Sigmoid colon (tissue), 7 donors: ENCODE data around the gene OMP. TPM values are rescaled to one million over a fixed set of nuclear protein-coding genes. Genes with fewer than 3 reads are reported as not detected.

Experiments used
- DNase-seq: peaks from one replicate; pipeline ENCODE4 v3.0.0-alpha.2; 2019
- H3K27ac ChIP-seq, 4 donors: fragments of 200-600 bp; sonication (generic); one replicate each; pipeline ENCODE4 v1.5.1; 2016 to 2019; ENCODE audit warnings: mild to moderate bottlenecking in 1 of 4
- H3K27me3 ChIP-seq, 3 donors: fragments of 200-600 bp; sonication (generic); one replicate each; pipeline ENCODE4 v1.5.1; 2019; ENCODE audit warnings: mild to moderate bottlenecking in 1 of 3
- H3K36me3 ChIP-seq, 4 donors: fragments of 200-600 bp; sonication (generic); one replicate each; pipeline ENCODE4 v1.5.1; 2016 to 2019
- H3K4me1 ChIP-seq, 4 donors: fragments of 200-600 bp; sonication (generic); one replicate each; pipeline ENCODE4 v1.5.1; 2017 to 2019
- H3K4me3 ChIP-seq, 4 donors: fragments of 200-600 bp; sonication (generic); one replicate each; pipeline ENCODE4 v1.5.1; 2017 to 2019; ENCODE audit warnings: mild to moderate bottlenecking in 2 of 4, moderate library complexity in 1 of 4
- H3K9me3 ChIP-seq, 4 donors: fragments of 200-600 bp in 3 of 4; sonication (generic) in 3 of 4; one replicate each; pipeline versions ENCODE4 v1.5.1 to v1.6.1; 2013 to 2019
- CTCF ChIP-seq, 4 experiments: fragments of 450-650 bp in 3 of 4; fragments of 200-600 bp in 1 of 4; IDR thresholded peaks; one replicate each; pipeline ENCODE4 v1.5.1; 2016 to 2019; ENCODE audit warnings: antibody characterized with exemption in 4 of 4, mild to moderate bottlenecking in 3 of 4, moderate library complexity in 2 of 4
- EP300 ChIP-seq, 4 donors: sonication (generic); formaldehyde crosslinking; IDR thresholded peaks; one replicate each; pipeline ENCODE4 v1.6.1; 2017; ENCODE audit warnings: antibody characterized with exemption in 4 of 4
- POLR2A ChIP-seq, 2 donors: fragments of 450-650 bp; IDR thresholded peaks; one replicate each; pipeline ENCODE4 v1.6.1; 2016; ENCODE audit warnings: antibody characterized with exemption in 2 of 2, mild to moderate bottlenecking in 2 of 2, moderate library complexity in 2 of 2
- POLR2AphosphoS5 ChIP-seq, 4 donors: sonication (generic); formaldehyde crosslinking; IDR thresholded peaks; one replicate each; pipeline ENCODE4 v1.6.1; 2017; ENCODE audit warnings: antibody characterized with exemption in 4 of 4
- WGBS, 2 donors: extraction: QIAGEN DNeasy Blood & Tissue Kit; methylation state at CpG; one replicate each; pipeline ENCODE4 v1.1.7; 2013; 5-methylcytosine and 5-hydroxymethylcytosine counted together
- intact Hi-C: fragments of 100-400 bp; cut with DNase I; formaldehyde crosslinking; loops from one replicate; pipeline ENCODE4 v1.15.1; 2023
- polyA plus RNA-seq, 3 donors: library from polyadenylated mRNA; stranded (reverse); fragments of 200-250 nt; gene quantifications; one replicate each; pipeline ENCODE4 v1.2.3, GENCODE V29; 2013
- total RNA-seq, 4 donors: library from RNA; depleted of rRNA; stranded (reverse); fragments of >200 nt; gene quantifications; one replicate each; pipeline ENCODE4 v1.1.0, GENCODE V29; 2016
- donor health status: healthy with polysubstance abuse.
- donor health status: Bipolar disorder and iron deficiency.
- donor health status: healthy.

Gene OMP
- total and polyA plus RNA-seq, 7 donors: 1.4 to 4.5 TPM; not detected in 5

GRCh38 chr11:77125695-77126094, 23.1 kb downstream of the OMP start:
- WGBS, 2 donors: 81 to 91% methylated on average over 4 of the region's 4 CpGs
- no peaks in the 10 kb centered on the region for H3K9me3 ChIP-seq
- no peak overlapping the region for H3K4me3 ChIP-seq
- H3K36me3 ChIP-seq: peaks cover 0 to 24% (median 0%) of the 10 kb centered on the region in 4 donors
- H3K4me1 ChIP-seq: peaks cover 0 to 17% (median 16%) of the 10 kb centered on the region in 4 donors
- intact Hi-C loops: loop anchor here (2.0 kb wide), 2 partner anchors 63 to 423 kb away; no protein-coding TSS in a partner anchor
- peaks cover 0 to 14% (median 0%) of the 10 kb centered on the region in 3 donors for H3K27me3 ChIP-seq
- TF ChIP-seq EP300 (IDR thresholded peaks at IDR 0.05): no peak
- TF ChIP-seq POLR2A (IDR thresholded peaks at IDR 0.05): no peak
- no peak for TF ChIP-seq CTCF (IDR thresholded peaks at IDR 0.05)
- TF ChIP-seq POLR2AphosphoS5 (IDR thresholded peaks at IDR 0.05): no peak
- no peak overlapping the region for H3K27ac ChIP-seq
- no peak for DNase-seq

GRCh38 chr11:77126156-77126775, 23.6 kb downstream of the OMP start:
- H3K4me3 ChIP-seq: no peak overlapping the region
- TF ChIP-seq EP300 (IDR thresholded peaks at IDR 0.05) (no peak), POLR2A (IDR thresholded peaks at IDR 0.05) (no peak), POLR2AphosphoS5 (IDR thresholded peaks at IDR 0.05) (no peak), CTCF (IDR thresholded peaks at IDR 0.05) (no peak)
- no peaks in the 10 kb centered on the region for H3K9me3 ChIP-seq
- H3K27me3 ChIP-seq: peaks cover 0 to 14% (median 0%) of the 10 kb centered on the region in 3 donors
- H3K27ac ChIP-seq: no peak overlapping the region
- intact Hi-C loops: loop anchor here (2.0 kb wide), 2 partner anchors 63 to 423 kb away; no protein-coding TSS in a partner anchor
- 34 to 77% methylated on average over 17 of the region's 17 CpGs for WGBS, 2 donors
- H3K36me3 ChIP-seq: peaks cover 0 to 18% (median 0%) of the 10 kb centered on the region in 4 donors
- H3K4me1 ChIP-seq: peaks cover 0 to 23% (median 22%) of the 10 kb centered on the region in 4 donors
- no peak for DNase-seq

- H3K27me3 ChIP-seq: peaks cover 0 to 14% (median 0%) of the 10 kb centered on the region in 3 donors
- TF ChIP-seq POLR2AphosphoS5 (IDR thresholded peaks at IDR 0.05): no peak
- H3K9me3 ChIP-seq: no peaks in the 10 kb centered on the region
- H3K4me1 ChIP-seq: peaks cover 0 to 24% (median 22%) of the 10 kb centered on the region in 4 donors
- peaks cover 0 to 14% (median 0%) of the 10 kb centered on the region in 4 donors for H3K36me3 ChIP-seq
- H3K4me3 ChIP-seq: peak overlapping the region in 3 of 4 donors; percentile 36 to 43 (median 43)
- DNase-seq: no peak
- intact Hi-C loops: loop anchor here (2.0 kb wide), 2 partner anchors 62 to 422 kb away; no protein-coding TSS in a partner anchor
- no peak overlapping the region for H3K27ac ChIP-seq
- 11 to 20% methylated on average over 10 of the region's 10 CpGs for WGBS, 2 donors
Measured at GRCh38 chr11:77126861-77127234, 24.2 kb downstream of the OMP start.

- H3K9me3 ChIP-seq: no peaks in the 10 kb centered on the region
- TF ChIP-seq EP300 (IDR thresholded peaks at IDR 0.05) (no peak), CTCF (IDR thresholded peaks at IDR 0.05) (peak; percentile 78 to 99 (median 98))
- peaks cover 0 to 8% (median 0%) of the 10 kb centered on the region in 4 donors for H3K36me3 ChIP-seq
- H3K27ac ChIP-seq: no peak overlapping the region
- peaks cover 0 to 14% (median 0%) of the 10 kb centered on the region in 3 donors for H3K27me3 ChIP-seq
- peak overlapping the region; percentile 17 to 43 (median 40) for H3K4me3 ChIP-seq
- DNase-seq: no peak
- intact Hi-C loops: loop anchor here (2.0 kb wide), 2 partner anchors 61 to 421 kb away; no protein-coding TSS in a partner anchor
- H3K4me1 ChIP-seq: peaks cover 0 to 24% (median 22%) of the 10 kb centered on the region in 4 donors
- WGBS, 2 donors: 1 to 4% methylated on average over 27 of the region's 27 CpGs
Measured at GRCh38 chr11:77127235-77127911, 24.7 kb downstream of the OMP start.
